GM19397 (cell line): ENCODE measurements around the gene NREP.

Experiments used
- ATAC-seq: cut with Tn5 transposase; IDR thresholded peaks from one replicate; pipeline ENCODE4 v1.9.1; 2021; ENCODE audit warnings: mild to moderate bottlenecking, moderate library complexity; ENCODE audit not compliant: unreplicated experiment

NREP gene

GRCh38 chr5:111765613-111766571 is 8.9 kb upstream of the NREP start:
- no peak for ATAC-seq

- no peak for ATAC-seq
Observed at GRCh38 chr5:111764019-111764418, 7.0 kb upstream of the NREP start.

GRCh38 chr5:111762895-111763294 is 5.9 kb upstream of the NREP start:
- ATAC-seq, result no peak

- no peak for ATAC-seq
Observed at GRCh38 chr5:111758284-111758628, 1.3 kb upstream of the NREP start.

GRCh38 chr5:111757355-111758283 is 625 bp upstream of the NREP start:
- peak; percentile 86 for ATAC-seq

GRCh38 chr5:111755942-111756381 is 1.0 kb downstream of the NREP start:
- ATAC-seq, result no peak

- no peak for ATAC-seq
Observed at GRCh38 chr5:111755345-111755941, 1.6 kb downstream of the NREP start.

- ATAC-seq, result no peak
Observed at GRCh38 chr5:111753884-111754589, 3.0 kb downstream of the NREP start.

GRCh38 chr5:111752426-111752965 is 4.5 kb downstream of the NREP start:
- no peak for ATAC-seq

- no peak for ATAC-seq
Observed at GRCh38 chr5:111749303-111750026, 7.5 kb downstream of the NREP start.

- no peak for ATAC-seq
Observed at GRCh38 chr5:111748304-111748763, 8.7 kb downstream of the NREP start.

GRCh38 chr5:111747337-111747736 is 9.7 kb downstream of the NREP start:
- ATAC-seq, result no peak

GRCh38 chr5:111746791-111747190 is 10.2 kb downstream of the NREP start:
- no peak for ATAC-seq

- no peak for ATAC-seq
Observed at GRCh38 chr5:111745075-111745739, 11.8 kb downstream of the NREP start.

- ATAC-seq, result no peak
Observed at GRCh38 chr5:111744455-111744854, 12.5 kb downstream of the NREP start.

GRCh38 chr5:111743988-111744387 is 13.0 kb downstream of the NREP start:
- ATAC-seq, result no peak

GRCh38 chr5:111743512-111743911 is 13.5 kb downstream of the NREP start:
- no peak for ATAC-seq

GRCh38 chr5:111742177-111742994 is 14.6 kb downstream of the NREP start:
- no peak for ATAC-seq
